Chondrocyte (in vitro differentiated cells): Measurements from ENCODE around the gene VAMP4. TPM values are rescaled to one million over a fixed set of nuclear protein-coding genes. Genes with fewer than 3 reads are reported as not detected.
"Not testable (repeated sequence)": the region's sequence is repeated elsewhere in the genome, so short reads cannot be mapped to it uniquely, and the experiment has no call there.

Experiments
- DNase-seq: peaks from one replicate; pipeline ENCODE4 v3.0.0; 2021; ENCODE audit warnings: mixed read lengths, low spot score
- H3K27ac Mint-ChIP-seq: one replicate; pipeline ENCODE4 v1.8.0; 2021; ENCODE audit warnings: mild to moderate bottlenecking, moderate library complexity, mixed read lengths; ENCODE audit not compliant: unreplicated experiment
- H3K27me3 Mint-ChIP-seq: 2 replicates; pipeline ENCODE4 v1.8.0; 2021; ENCODE audit warnings: low read depth, mixed read lengths
- H3K36me3 Mint-ChIP-seq: 2 replicates; pipeline ENCODE4 v1.8.0; 2021; ENCODE audit warnings: low read depth, mixed read lengths
- H3K4me1 Mint-ChIP-seq: 2 replicates; pipeline ENCODE4 v1.8.0; 2021; ENCODE audit warnings: low read depth, mild to moderate bottlenecking, mixed read lengths
- H3K4me3 Mint-ChIP-seq: one replicate; pipeline ENCODE4 v1.8.0; 2021; ENCODE audit warnings: mild to moderate bottlenecking, moderate library complexity, mixed read lengths; ENCODE audit not compliant: unreplicated experiment
- H3K9me3 Mint-ChIP-seq: 2 replicates; pipeline ENCODE4 v1.8.0; 2021; ENCODE audit warnings: low read depth, mixed read lengths
- CTCF ChIP-seq: fragments of 200-600 bp; sonication (generic); IDR thresholded peaks from 2 replicates; pipeline ENCODE4 v1.5.0; 2021; ENCODE audit warnings: antibody characterized with exemption, mild to moderate bottlenecking, moderate library complexity
- total RNA-seq: library from RNA; stranded (reverse); gene quantifications from 3 replicates; pipeline ENCODE4 v1.2.1, GENCODE V29; 2021

Gene VAMP4
- total RNA-seq, 1 donor from 2014 or later, result 14.8 TPM

- H3K27ac Mint-ChIP-seq, result no peak overlapping the region
- TF ChIP-seq CTCF, result no peak
- no peaks in the 10 kb centered on the region for H3K9me3 Mint-ChIP-seq
- H3K27me3 Mint-ChIP-seq, result no peaks in the 10 kb centered on the region
- peaks cover 19% of the 10 kb centered on the region for H3K4me1 Mint-ChIP-seq
- DNase-seq, result no peak
- H3K4me3 Mint-ChIP-seq, result no peak overlapping the region
- H3K36me3 Mint-ChIP-seq, result peaks cover 13% of the 10 kb centered on the region
These were observed 5.7 kb downstream of the VAMP4 start for GRCh38 chr1:171736196-171736595.

- Mint-ChIP-seq H3K4me1 (peaks cover 11% of the 10 kb centered on the region), H3K27ac (peak overlapping the region; percentile 70), H3K9me3 (peaks cover 3% of the 10 kb centered on the region), H3K27me3 (no peaks in the 10 kb centered on the region), H3K36me3 (peaks cover 17% of the 10 kb centered on the region), H3K4me3 (no peak overlapping the region)
- TF ChIP-seq CTCF, result no peak
- DNase-seq, result no peak
These were observed 11.8 kb downstream of the VAMP4 start for GRCh38 chr1:171730052-171730451.

DNA sequence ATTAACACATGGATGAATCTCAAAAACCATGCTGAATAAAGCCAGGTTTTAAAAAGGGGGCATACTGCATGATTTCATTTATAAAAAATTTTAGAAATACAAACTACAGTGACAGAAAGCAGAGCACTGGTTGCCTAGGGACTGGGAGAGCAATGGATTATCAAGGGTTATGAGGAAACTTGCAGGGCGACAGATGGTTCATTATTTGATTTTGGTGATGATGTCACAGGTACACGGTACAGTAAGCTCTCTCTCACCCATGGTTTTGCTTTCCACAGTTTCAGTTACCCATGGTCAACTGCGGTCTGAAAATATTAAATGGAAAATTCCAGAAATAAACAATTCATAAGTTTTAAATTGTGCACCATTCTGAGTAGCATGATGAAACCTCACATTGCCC is 14.1 kb downstream of the VAMP4 start:
- H3K27me3 Mint-ChIP-seq, result no peaks in the 10 kb centered on the region
- H3K9me3 Mint-ChIP-seq, result peaks cover 15% of the 10 kb centered on the region
- no peak for TF ChIP-seq CTCF
- H3K4me1 Mint-ChIP-seq, result peaks cover 11% of the 10 kb centered on the region
- H3K27ac Mint-ChIP-seq, result no peak overlapping the region
- no peak overlapping the region for H3K4me3 Mint-ChIP-seq
- H3K36me3 Mint-ChIP-seq, result peaks cover 24% of the 10 kb centered on the region
- DNase-seq, result no peak

- peaks cover 18% of the 10 kb centered on the region for H3K9me3 Mint-ChIP-seq
- DNase-seq, H3K4me3 Mint-ChIP-seq, H3K4me1 Mint-ChIP-seq, H3K27ac Mint-ChIP-seq, H3K27me3 Mint-ChIP-seq: not testable (repeated sequence)
- peaks cover 27% of the 10 kb centered on the region for H3K36me3 Mint-ChIP-seq
These were observed 18.7 kb downstream of the VAMP4 start for GRCh38 chr1:171723180-171723579.

GRCh38 chr1:171718848-171719247 is 23.0 kb downstream of the VAMP4 start:
- Mint-ChIP-seq H3K9me3 (peaks cover 12% of the 10 kb centered on the region), H3K27ac (no peak overlapping the region), H3K36me3 (peaks cover 13% of the 10 kb centered on the region), H3K4me1 (no peaks in the 10 kb centered on the region), H3K4me3 (no peak overlapping the region), H3K27me3 (no peaks in the 10 kb centered on the region)
- no peak for TF ChIP-seq CTCF
- no peak for DNase-seq

- no peaks in the 10 kb centered on the region for H3K4me1 Mint-ChIP-seq
- no peak for DNase-seq
- no peaks in the 10 kb centered on the region for H3K27me3 Mint-ChIP-seq
- H3K9me3 Mint-ChIP-seq, result peaks cover 7% of the 10 kb centered on the region
- H3K36me3 Mint-ChIP-seq, result peaks cover 9% of the 10 kb centered on the region
- H3K4me3 Mint-ChIP-seq, result no peak overlapping the region
- no peak overlapping the region for H3K27ac Mint-ChIP-seq
- no peak for TF ChIP-seq CTCF
These were observed 23.6 kb downstream of the VAMP4 start for GRCh38 chr1:171718216-171718615.
